Stimulated activated CD8-positive, alpha-beta memory T cell treated with anti-CD3 and anti-CD28 coated beads, Interleukin-7, amount 100 ng/mL, for 4 hours (primary cell): ENCODE measurements around the gene SAMM50.

Source experiments
- DNase-seq, 2 donors: peaks; one replicate each; pipeline ENCODE4 v3.0.0-alpha.2; 2020; ENCODE audit warnings: low read depth in 2 of 2

SAMM50 gene

DNA sequence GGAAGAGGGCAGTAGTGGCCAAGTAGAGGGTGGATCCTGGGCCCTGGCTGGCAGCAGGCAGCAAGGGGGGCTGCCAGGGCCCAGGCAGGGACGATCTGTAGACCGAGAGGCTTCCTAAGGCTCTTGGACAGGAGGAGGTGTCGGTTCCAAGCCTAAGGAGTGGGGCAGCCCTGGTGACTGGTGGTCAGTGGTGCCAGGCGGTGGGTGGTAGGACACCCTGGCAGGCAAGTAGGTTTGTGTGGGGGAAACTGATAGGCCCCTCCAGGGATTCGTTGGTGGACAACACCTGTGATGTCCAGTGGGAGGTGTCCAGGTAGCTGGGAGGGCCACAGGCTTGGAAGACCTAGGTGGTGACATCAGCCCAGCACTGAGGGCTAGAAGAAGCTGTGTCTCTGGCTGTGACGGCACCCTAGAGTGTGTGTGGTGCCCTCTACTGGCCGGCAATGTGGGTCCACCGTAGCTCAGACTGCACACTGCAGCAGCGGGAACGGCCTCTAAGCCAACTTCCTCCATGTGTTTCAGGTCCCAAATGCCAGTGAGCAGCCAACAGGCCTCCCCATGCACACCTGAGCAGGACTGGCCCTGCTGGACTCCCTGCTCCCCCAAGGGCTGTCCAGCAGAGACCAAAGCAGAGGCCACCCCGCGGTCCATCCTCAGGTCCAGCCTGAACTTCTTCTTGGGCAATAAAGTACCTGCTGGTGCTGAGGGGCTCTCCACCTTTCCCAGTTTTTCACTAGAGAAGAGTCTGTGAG, 9.4 kb upstream of the SAMM50 start:
- peak; percentile 25 to 43 for DNase-seq

- no peak for DNase-seq
Observed at GRCh38 chr22:43946384-43946667, 8.9 kb upstream of the SAMM50 start.

GRCh38 chr22:43948836-43949406, 6.3 kb upstream of the SAMM50 start:
- DNase-seq = no peak

DNA sequence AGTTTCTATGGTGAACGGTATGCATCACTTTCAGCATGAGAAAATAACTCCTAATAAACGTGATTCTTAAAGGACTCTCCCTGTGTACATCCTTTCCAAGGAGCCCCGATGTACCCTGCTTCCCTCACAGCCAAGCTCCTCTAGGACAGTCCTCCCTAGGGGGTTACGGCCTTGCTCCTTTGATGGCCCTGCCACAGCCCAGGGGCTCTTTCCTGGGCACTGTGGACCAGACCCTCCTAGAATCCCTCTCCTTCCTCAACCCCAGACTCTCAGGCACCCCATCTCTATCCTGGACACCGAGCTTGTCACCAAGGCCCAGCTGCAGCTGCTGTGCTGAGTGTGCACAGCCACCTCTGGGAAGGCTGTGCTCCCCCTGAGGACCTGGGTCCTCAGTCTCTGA, 3.9 kb upstream of the SAMM50 start:
- DNase-seq = no peak

- no peak for DNase-seq
Observed at GRCh38 chr22:43951966-43952365, 3.3 kb upstream of the SAMM50 start.

GRCh38 chr22:43953988-43954785, 1.1 kb upstream of the SAMM50 start:
- no peak for DNase-seq

GRCh38 chr22:43955883-43956782, 891 bp downstream of the SAMM50 start:
- DNase-seq = no peak

DNA sequence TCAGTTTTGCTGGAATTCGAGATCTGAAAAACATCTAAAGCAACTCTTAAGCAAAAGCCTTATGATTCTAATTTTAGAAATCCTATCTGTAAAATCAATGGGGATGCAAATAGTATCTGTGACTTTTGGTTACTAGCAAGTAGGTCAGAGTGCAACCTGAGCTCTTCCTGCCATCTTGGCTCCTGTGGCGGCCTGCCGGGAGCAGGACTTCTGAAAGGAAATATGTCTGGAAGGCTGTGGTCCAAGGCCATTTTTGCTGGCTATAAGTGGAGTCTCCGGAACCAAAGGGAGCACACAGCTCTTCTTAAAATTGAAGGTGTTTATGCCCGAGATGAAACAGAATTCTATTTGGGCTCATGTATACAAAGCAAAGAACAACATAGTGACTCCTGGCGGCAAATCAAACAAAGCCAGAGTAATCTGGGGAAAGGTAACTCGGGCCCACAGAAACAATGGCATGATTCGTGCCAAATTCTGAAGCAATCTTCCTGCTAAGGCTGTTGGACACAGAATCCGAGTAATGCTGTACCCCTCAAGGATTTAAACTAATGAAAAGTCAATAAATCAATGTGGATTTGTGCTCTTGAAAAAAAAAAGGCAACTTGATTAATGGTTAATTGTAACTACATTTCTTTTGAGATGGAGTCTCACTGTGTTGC, 1.7 kb downstream of the SAMM50 start:
- DNase-seq = no peak

GRCh38 chr22:43957871-43958270, 2.6 kb downstream of the SAMM50 start:
- no peak for DNase-seq

GRCh38 chr22:43964314-43964857, 9.1 kb downstream of the SAMM50 start:
- DNase-seq = no peak

- no peak for DNase-seq
Observed at GRCh38 chr22:43967069-43967468, 11.8 kb downstream of the SAMM50 start.

DNA sequence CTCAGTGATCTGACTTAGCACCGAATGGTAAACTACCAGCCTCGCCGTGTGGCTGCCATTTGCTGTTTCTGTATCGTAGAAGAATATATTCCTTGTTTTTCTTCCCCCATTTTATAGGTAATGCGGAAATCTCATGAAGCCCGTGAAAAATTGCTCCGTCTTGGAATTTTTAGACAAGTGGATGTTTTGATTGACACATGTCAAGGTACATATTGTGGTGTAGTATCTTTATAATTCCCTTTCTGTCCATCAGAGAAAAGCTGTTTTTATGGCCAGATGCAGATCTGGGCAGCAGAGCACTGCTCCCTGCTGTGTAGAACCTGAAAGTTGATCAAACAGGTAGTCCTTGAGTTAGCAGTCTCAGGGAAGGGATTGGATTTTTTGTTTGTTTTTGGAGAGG, 13.4 kb downstream of the SAMM50 start:
- no peak for DNase-seq

DNA sequence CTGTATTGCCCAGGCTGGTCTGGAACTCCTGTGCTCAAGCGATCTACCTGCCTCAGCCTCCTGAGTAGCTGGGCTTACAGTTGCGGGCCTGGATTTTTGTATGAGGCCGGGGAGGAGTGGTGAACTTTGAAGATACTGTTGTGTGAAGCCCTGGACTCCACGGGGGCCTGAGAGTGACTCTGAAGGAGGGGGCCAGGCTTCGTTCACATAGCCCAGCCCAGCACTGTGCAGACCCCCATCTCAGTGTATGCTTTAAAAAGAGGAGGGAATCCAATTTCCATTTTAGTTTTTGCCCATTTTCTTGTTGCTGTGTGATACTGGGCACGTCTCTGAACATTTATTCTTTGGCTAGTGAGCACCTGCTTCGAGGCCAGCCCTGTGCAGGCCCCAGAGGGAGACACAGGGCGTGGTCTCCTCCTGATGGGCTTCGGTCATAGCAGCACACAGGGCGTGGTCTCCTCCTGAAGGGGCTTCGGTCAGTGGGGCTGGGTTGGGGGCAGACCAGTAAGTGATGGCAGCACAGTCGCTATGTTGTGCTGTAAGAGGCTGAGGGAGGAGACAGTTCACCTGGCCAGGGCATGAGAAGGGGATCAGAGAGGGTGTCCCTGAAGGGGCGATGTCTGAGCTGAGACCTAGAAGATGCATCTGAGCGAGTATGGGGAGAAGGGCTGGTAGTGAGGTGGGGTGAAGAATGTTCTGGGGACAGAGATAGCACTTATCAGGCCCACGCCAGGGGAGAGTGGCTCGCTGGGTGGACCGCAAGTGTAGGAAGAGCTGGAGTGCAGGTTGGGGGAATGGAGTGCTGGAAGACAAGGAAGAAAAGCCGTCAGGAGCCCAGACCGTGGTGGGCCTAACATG, 14.0 kb downstream of the SAMM50 start:
- no peak for DNase-seq

DNA sequence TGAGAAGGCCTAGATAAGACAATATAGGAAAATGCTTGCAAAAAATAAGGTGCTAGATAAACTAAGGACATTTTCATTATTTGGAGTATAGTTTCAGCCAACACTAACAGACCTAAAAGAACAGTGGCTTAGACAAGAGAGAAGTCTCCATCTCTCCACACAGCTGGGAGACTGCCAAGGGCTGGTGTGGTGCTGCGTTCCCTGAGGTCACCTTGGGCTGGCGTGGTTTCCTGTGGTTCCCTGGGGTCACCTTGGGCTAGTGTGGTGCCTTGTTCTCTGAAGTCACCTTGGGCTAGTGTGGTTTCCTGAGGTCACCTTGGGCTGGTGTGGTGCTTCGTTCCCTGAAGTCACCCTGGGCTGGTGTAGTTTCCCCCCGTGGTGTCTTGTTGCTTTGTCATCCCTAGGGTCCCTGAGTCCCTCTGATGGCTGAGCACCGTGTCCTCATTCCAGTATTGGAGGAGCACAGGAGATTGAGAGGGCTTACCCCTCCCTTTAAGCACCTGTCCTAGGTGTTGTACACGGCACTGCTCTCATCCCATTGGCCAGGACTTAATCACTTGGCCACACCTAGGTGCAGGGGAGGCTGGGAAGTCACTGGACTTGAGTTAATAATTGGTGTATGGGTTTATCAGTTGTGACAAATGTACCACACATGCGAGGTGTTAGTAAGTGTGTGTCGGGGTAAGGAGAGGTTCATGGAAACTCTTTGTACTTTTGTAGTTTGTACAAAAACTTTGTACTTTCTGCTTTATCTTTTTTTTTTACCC, 14.9 kb downstream of the SAMM50 start:
- DNase-seq = no peak

DNA sequence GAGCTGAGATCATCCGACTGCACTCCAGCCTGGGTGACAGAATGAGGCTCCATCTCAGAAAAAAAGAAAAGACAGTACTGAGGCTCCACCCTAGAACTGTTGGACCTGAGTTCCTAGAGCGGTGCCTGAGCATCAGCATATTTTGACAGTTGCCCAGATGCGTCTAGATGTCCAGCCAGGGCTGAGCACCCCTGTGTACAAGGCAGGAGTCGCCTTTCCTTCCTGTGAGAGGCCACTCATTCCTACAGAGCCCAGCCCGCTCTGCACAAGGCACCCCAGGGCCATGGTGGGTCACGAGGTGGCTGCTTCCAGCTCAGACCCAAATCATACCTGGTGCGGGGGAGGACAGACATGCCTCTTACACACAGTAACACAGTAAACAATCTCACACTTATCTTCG, 15.9 kb downstream of the SAMM50 start:
- DNase-seq = no peak

DNA sequence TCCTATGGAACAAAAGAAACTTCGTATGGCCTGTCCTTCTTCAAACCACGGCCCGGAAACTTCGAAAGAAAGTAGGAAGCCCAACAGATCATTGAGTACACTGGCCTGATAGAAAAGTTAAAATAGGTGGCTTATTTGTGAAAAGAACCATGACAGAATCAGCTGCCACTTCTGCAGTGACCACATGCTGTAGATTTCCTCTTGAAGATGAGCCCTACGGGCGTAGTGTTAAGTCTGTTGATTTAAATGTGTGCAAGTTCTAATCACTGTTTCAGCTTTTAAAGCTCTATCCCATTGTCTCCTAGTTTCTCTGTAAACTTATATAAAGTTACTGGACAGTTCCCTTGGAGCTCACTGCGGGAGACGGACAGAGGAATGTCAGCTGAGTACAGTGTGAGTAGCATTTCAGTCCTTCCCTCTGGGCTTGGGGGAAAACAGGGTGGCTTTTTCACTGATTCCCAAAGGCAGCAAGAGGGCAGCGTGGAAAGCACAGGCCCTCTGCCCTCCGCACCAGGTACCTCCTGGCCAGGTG, 17.8 kb downstream of the SAMM50 start:
- no peak for DNase-seq

DNA sequence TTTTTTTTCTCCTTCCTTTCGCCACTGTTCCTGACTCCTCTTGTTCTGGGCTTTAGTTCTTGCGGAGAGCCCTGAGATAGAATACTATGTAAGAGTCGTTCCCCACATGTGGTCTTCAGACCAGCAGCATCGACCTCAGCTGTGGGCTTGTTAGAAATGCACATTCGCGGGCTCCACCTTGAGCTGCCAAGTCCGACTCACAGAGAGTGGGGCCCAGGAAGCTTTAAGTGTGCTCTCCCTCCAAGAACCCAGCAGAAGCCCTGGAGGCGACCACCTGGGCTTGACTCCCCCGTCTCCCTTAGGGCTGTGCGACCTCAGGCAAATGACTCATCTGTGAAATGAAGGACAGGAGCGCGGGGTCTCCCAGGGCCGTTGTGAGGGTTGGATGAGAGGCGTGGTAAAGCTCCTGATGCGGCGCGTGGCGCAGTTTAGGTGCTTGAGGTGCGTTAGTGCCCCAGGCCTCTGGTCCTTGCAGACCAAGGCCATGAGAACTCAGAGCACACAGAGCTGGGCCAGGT, 18.8 kb downstream of the SAMM50 start:
- DNase-seq = no peak

DNA sequence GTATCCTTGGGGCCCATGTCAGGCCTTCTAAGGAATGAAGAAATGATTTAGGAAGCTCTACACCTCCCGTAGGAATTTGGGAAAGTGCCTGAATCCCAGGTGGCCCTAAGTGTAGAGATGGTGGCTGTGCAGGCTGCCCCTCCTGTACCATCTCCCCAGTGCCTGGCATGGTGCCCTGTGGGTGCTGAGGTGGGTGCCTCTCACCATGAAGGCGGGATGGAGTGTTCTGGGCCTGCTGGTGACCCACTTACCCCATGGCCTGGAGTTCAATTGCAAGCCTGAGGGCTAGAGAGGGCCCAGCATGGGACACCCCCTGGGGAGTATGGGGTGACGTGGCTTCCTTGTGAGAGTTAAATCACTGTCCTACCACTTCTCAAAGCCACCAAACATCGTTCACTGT, 19.8 kb downstream of the SAMM50 start:
- no peak for DNase-seq
